ENCODE data around the gene PGF.

GRCh38 chr14:74980398-74980730, 25.0 kb upstream of the PGF start:
- no peak for TF ChIP-seq YY1 (tag by site-specific recombination; IDR thresholded peaks at IDR 0.05)
- no peak for TF ChIP-seq ZBTB21 (tag by site-specific recombination; IDR thresholded peaks at IDR 0.05)
- no peak for TF ChIP-seq SALL2 (tag by site-specific recombination; IDR thresholded peaks at IDR 0.05; ENCODE audit: borderline replicate concordance)
- TF ChIP-seq REPIN1 (tag by site-specific recombination; IDR thresholded peaks at IDR 0.05; ENCODE audit: low read depth) = no peak
- TF ChIP-seq ZBTB7A (tag by site-specific recombination; IDR thresholded peaks at IDR 0.05; ENCODE audit: low read depth) = no peak
